IPS DF 19.7 (cell line): ENCODE measurements around the gene KIF12.

Source experiments
- DNase-seq: peaks from one replicate; pipeline ENCODE4 v3.0.0-alpha.2; 2013; ENCODE audit warnings: low read depth, low spot score

KIF12 gene

GRCh38 chr9:114123031-114123977, 24.2 kb upstream of the KIF12 start:
- DNase-seq: no peak

- DNase-seq: no peak
Observed at GRCh38 chr9:114122136-114123027, 23.3 kb upstream of the KIF12 start.

GRCh38 chr9:114121227-114122135, 22.4 kb upstream of the KIF12 start:
- no peak for DNase-seq

GRCh38 chr9:114120192-114121014, 21.3 kb upstream of the KIF12 start:
- DNase-seq: no peak

- DNase-seq: no peak
Observed at GRCh38 chr9:114119242-114120191, 20.4 kb upstream of the KIF12 start.

GRCh38 chr9:114117996-114118830, 19.1 kb upstream of the KIF12 start:
- DNase-seq: no peak

GRCh38 chr9:114117614-114117995, 18.5 kb upstream of the KIF12 start:
- DNase-seq: no peak

GRCh38 chr9:114116126-114116747, 17.1 kb upstream of the KIF12 start:
- no peak for DNase-seq

- no peak for DNase-seq
Observed at GRCh38 chr9:114115654-114116125, 16.6 kb upstream of the KIF12 start.

- DNase-seq: no peak
Observed at GRCh38 chr9:114114364-114114763, 15.3 kb upstream of the KIF12 start.

- DNase-seq: no peak
Observed at GRCh38 chr9:114112778-114113584, 13.9 kb upstream of the KIF12 start.

GRCh38 chr9:114112325-114112724, 13.2 kb upstream of the KIF12 start:
- no peak for DNase-seq

GRCh38 chr9:114110180-114110579, 11.1 kb upstream of the KIF12 start:
- DNase-seq: no peak

GRCh38 chr9:114109124-114109523, 10.0 kb upstream of the KIF12 start:
- DNase-seq: no peak

- DNase-seq: peak; percentile 69
Observed at GRCh38 chr9:114108016-114108833, 9.1 kb upstream of the KIF12 start.
